GM23338 (cell line): ENCODE data around the gene HCAR1. TPM values are rescaled to one million over a fixed set of nuclear protein-coding genes. Genes with fewer than 3 reads are reported as not detected.
"Not testable (repeated sequence)": the region's sequence is repeated elsewhere in the genome, so short reads cannot be mapped to it uniquely, and the experiment has no call there.

Experiments used
- ATAC-seq: fragments of 200-7000 bp; cut with Tn5 transposase; 3 replicates; pipeline ENCODE4 v1.9.1; 2020
- DNase-seq: peaks from one replicate; pipeline ENCODE4 v3.0.0-alpha.2; 2015; ENCODE audit warnings: low spot score
- H2AFZ ChIP-seq: fragments of 200-600 bp; sonication (generic); 2 replicates; pipeline ENCODE4 v1.8.0; 2016; ENCODE audit warnings: antibody characterized with exemption, mild to moderate bottlenecking, moderate library complexity
- H3F3A ChIP-seq: fragments of 200-600 bp; sonication (generic); replicated peaks from 2 replicates; pipeline ENCODE4 v1.8.0; 2017; ENCODE audit warnings: antibody characterized with exemption, mixed run types, low read depth
- H3K27ac ChIP-seq: fragments of 200-600 bp; sonication (generic); 2 replicates; pipeline ENCODE4 v1.6.1; 2016; ENCODE audit warnings: low read depth
- H3K27me3 ChIP-seq: fragments of 200-600 bp; sonication (generic); 2 replicates; pipeline ENCODE4 v1.8.0; 2016; ENCODE audit warnings: mild to moderate bottlenecking, mixed run types, moderate library complexity; ENCODE audit not compliant: insufficient read depth
- H3K36me3 ChIP-seq: fragments of 200-600 bp; sonication (generic); 2 replicates; pipeline ENCODE4 v1.8.0; 2016; ENCODE audit warnings: mild to moderate bottlenecking; ENCODE audit not compliant: insufficient read depth
- H3K4me1 ChIP-seq: fragments of 200-600 bp; sonication (generic); 2 replicates; pipeline ENCODE4 v1.8.0; 2016; ENCODE audit warnings: mild to moderate bottlenecking, moderate library complexity; ENCODE audit not compliant: insufficient read depth
- H3K4me2 ChIP-seq: fragments of 200-600 bp; sonication (generic); 2 replicates; pipeline ENCODE4 v1.7.1; 2017; ENCODE audit warnings: mixed run types
- H3K4me3 ChIP-seq: fragments of 200-600 bp; sonication (generic); 2 replicates; pipeline ENCODE4 v1.6.1; 2016; ENCODE audit warnings: mixed run types
- H3K79me2 ChIP-seq: fragments of 200-600 bp; sonication (generic); replicated peaks from 2 replicates; pipeline ENCODE4 v1.8.0; 2017; ENCODE audit warnings: mild to moderate bottlenecking; ENCODE audit not compliant: insufficient read depth
- H3K9me2 ChIP-seq: fragments of 200-600 bp; sonication (generic); 2 replicates; pipeline ENCODE4 v1.8.0; 2017; ENCODE audit not compliant: insufficient read depth
- H4K20me1 ChIP-seq: fragments of 200-600 bp; sonication (generic); replicated peaks from 2 replicates; pipeline ENCODE4 v1.8.0; 2017; ENCODE audit warnings: mild to moderate bottlenecking; ENCODE audit not compliant: insufficient read depth
- H3K27ac Mint-ChIP-seq: 2 replicates; pipeline ENCODE4 v1.8.0; 2020; ENCODE audit warnings: inconsistent platforms, mild to moderate bottlenecking, moderate library complexity, mixed read lengths
- H3K27me3 Mint-ChIP-seq: 3 replicates; pipeline ENCODE4 v1.8.0; 2022; ENCODE audit warnings: low read depth, mild to moderate bottlenecking, moderate library complexity, mixed read lengths, inconsistent platforms; ENCODE audit not compliant: insufficient read depth, poor library complexity
- H3K36me3 Mint-ChIP-seq: 3 replicates; pipeline ENCODE4 v1.8.0; 2021; ENCODE audit warnings: low read depth, mild to moderate bottlenecking, inconsistent platforms, moderate library complexity, mixed read lengths
- H3K4me1 Mint-ChIP-seq: 3 replicates; pipeline ENCODE4 v1.8.0; 2020; ENCODE audit warnings: mild to moderate bottlenecking, inconsistent platforms, mixed read lengths
- H3K4me3 Mint-ChIP-seq: 3 replicates; pipeline ENCODE4 v1.8.0; 2021; ENCODE audit warnings: moderate library complexity, mild to moderate bottlenecking, inconsistent platforms, mixed read lengths
- H3K9me3 Mint-ChIP-seq: 3 replicates; pipeline ENCODE4 v1.8.0; 2020; ENCODE audit warnings: moderate library complexity, mild to moderate bottlenecking, inconsistent platforms, mixed read lengths
- EZH2 ChIP-seq: fragments of 200-600 bp; sonication (generic); IDR thresholded peaks from one replicate; pipeline ENCODE4 v1.8.0; 2017; ENCODE audit warnings: antibody characterized with exemption, mild to moderate bottlenecking, low read depth; ENCODE audit not compliant: unreplicated experiment
- EZH2phosphoT487 ChIP-seq: fragments of 200-600 bp; sonication (generic); IDR thresholded peaks from one replicate; pipeline ENCODE4 v1.8.1; 2018; ENCODE audit warnings: antibody characterized with exemption; ENCODE audit not compliant: unreplicated experiment
- JUNB ChIP-seq: IDR thresholded peaks from one replicate; pipeline ENCODE4 v1.6.1; 2016; ENCODE audit warnings: antibody characterized with exemption; ENCODE audit not compliant: unreplicated experiment
- NANOG ChIP-seq: IDR thresholded peaks from 2 replicates; pipeline ENCODE4 v1.6.1; 2016; ENCODE audit warnings: antibody characterized with exemption, borderline replicate concordance
- POLR2AphosphoS5 ChIP-seq: IDR thresholded peaks from 2 replicates; pipeline ENCODE4 v1.6.1; 2016; ENCODE audit warnings: antibody characterized with exemption, low read depth
- STAT1 ChIP-seq: IDR thresholded peaks from one replicate; pipeline ENCODE4 v1.6.1; 2016; ENCODE audit warnings: antibody characterized with exemption; ENCODE audit not compliant: unreplicated experiment
- ZNF114 ChIP-seq: fragments of 250-450 bp; sonication (Bioruptor Pico); IDR thresholded peaks from 2 replicates; pipeline ENCODE4 v1.5.0; 2020; ENCODE audit warnings: mild to moderate bottlenecking, moderate library complexity
- polyA plus RNA-seq: library from polyadenylated mRNA; unstranded; fragments of >200 nt; fragmentation: Nextera tagmentation; extraction: Ambion mirVana; gene quantifications from 2 replicates; pipeline ENCODE4 v1.2.1, GENCODE V29; 2016
- total RNA-seq: library from RNA; depleted of rRNA; stranded (reverse); fragments of >200 nt; shearing (Covaris generic); gene quantifications from 2 replicates; pipeline ENCODE4 v1.2.3, GENCODE V29; 2014
- TF ChIP-seq, protein P1 (sequence below): fragments of 250-450 bp; sonication (Bioruptor Pico); IDR thresholded peaks from 2 replicates; pipeline ENCODE4 v1.5.0; 2020; ENCODE audit warnings: mild to moderate bottlenecking, moderate library complexity
- TF ChIP-seq, protein P2 (sequence below): IDR thresholded peaks from one replicate; pipeline ENCODE4 v1.6.1; 2018; ENCODE audit warnings: antibody characterized with exemption; ENCODE audit not compliant: unreplicated experiment
- TF ChIP-seq, protein P3 (sequence below): IDR thresholded peaks from 2 replicates; pipeline ENCODE4 v1.6.1; 2016; ENCODE audit warnings: antibody characterized with exemption
- TF ChIP-seq, protein P4 (sequence below), 2 experiments: fragments of 200-600 bp in 1 of 2; sonication (generic) in 1 of 2; conservative IDR thresholded peaks; 2 replicates each; pipeline versions ENCODE4 v1.5.1 to v1.6.1; 2016 to 2017; ENCODE audit warnings: antibody characterized with exemption in 2 of 2, low read depth in 2 of 2, mild to moderate bottlenecking in 2 of 2, moderate library complexity in 1 of 2

Gene HCAR1
- total and polyA plus RNA-seq, 2 experiments from 2014 or later: 0.17 TPM; not detected in 1

DNA sequence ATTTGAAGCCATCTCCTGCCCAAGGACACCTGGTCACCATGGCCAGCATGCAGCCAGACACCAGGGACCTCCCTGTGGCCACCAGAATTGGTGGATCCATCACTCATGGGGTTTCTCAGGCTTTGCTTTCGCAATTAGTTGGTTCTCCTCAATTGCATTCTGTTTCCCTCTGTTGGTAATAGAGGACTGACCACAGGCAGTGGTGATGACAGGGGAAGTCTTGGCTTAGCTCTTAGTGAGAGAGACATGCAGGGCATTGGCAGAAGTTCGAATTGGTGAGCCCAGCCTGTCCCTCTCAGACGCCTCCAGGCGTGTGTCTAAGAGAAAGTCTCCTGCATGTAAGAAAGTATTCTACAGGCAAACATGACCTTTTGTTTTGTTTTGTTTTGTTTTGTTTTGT, 48.8 kb downstream of the HCAR1 start:
- Histone ChIP-seq H3K4me2 (no peak overlapping the region), H3F3A (no peaks in the 10 kb centered on the region), H3K4me3 (no peak overlapping the region), H3K79me2 (no peaks in the 10 kb centered on the region), H3K27me3 (no peaks in the 10 kb centered on the region), H3K36me3 (no peaks in the 10 kb centered on the region), H2AFZ (no peak overlapping the region), H3K9me2 (no peaks in the 10 kb centered on the region), H3K27ac (no peak overlapping the region), H4K20me1 (no peaks in the 10 kb centered on the region), H3K4me1 (no peaks in the 10 kb centered on the region)
- no peaks in the 10 kb centered on the region for H3K4me1 Mint-ChIP-seq
- DNase-seq: no peak
- H3K4me3 Mint-ChIP-seq: no peak overlapping the region
- no peak overlapping the region for H3K27ac Mint-ChIP-seq
- H3K36me3 Mint-ChIP-seq: peaks cover 4% of the 10 kb centered on the region; the same call in 1 of the 3 replicates
- H3K27me3 Mint-ChIP-seq: peaks cover 7% of the 10 kb centered on the region
- ATAC-seq: no peak
- TF ChIP-seq EZH2 (no peak), ZNF114 (CRISPR knock-in tag) (no peak), EZH2phosphoT487 (no peak), JUNB (no peak), POLR2AphosphoS5 (no peak), STAT1 (no peak), NANOG (no peak)
- TF ChIP-seq, protein P1, sequence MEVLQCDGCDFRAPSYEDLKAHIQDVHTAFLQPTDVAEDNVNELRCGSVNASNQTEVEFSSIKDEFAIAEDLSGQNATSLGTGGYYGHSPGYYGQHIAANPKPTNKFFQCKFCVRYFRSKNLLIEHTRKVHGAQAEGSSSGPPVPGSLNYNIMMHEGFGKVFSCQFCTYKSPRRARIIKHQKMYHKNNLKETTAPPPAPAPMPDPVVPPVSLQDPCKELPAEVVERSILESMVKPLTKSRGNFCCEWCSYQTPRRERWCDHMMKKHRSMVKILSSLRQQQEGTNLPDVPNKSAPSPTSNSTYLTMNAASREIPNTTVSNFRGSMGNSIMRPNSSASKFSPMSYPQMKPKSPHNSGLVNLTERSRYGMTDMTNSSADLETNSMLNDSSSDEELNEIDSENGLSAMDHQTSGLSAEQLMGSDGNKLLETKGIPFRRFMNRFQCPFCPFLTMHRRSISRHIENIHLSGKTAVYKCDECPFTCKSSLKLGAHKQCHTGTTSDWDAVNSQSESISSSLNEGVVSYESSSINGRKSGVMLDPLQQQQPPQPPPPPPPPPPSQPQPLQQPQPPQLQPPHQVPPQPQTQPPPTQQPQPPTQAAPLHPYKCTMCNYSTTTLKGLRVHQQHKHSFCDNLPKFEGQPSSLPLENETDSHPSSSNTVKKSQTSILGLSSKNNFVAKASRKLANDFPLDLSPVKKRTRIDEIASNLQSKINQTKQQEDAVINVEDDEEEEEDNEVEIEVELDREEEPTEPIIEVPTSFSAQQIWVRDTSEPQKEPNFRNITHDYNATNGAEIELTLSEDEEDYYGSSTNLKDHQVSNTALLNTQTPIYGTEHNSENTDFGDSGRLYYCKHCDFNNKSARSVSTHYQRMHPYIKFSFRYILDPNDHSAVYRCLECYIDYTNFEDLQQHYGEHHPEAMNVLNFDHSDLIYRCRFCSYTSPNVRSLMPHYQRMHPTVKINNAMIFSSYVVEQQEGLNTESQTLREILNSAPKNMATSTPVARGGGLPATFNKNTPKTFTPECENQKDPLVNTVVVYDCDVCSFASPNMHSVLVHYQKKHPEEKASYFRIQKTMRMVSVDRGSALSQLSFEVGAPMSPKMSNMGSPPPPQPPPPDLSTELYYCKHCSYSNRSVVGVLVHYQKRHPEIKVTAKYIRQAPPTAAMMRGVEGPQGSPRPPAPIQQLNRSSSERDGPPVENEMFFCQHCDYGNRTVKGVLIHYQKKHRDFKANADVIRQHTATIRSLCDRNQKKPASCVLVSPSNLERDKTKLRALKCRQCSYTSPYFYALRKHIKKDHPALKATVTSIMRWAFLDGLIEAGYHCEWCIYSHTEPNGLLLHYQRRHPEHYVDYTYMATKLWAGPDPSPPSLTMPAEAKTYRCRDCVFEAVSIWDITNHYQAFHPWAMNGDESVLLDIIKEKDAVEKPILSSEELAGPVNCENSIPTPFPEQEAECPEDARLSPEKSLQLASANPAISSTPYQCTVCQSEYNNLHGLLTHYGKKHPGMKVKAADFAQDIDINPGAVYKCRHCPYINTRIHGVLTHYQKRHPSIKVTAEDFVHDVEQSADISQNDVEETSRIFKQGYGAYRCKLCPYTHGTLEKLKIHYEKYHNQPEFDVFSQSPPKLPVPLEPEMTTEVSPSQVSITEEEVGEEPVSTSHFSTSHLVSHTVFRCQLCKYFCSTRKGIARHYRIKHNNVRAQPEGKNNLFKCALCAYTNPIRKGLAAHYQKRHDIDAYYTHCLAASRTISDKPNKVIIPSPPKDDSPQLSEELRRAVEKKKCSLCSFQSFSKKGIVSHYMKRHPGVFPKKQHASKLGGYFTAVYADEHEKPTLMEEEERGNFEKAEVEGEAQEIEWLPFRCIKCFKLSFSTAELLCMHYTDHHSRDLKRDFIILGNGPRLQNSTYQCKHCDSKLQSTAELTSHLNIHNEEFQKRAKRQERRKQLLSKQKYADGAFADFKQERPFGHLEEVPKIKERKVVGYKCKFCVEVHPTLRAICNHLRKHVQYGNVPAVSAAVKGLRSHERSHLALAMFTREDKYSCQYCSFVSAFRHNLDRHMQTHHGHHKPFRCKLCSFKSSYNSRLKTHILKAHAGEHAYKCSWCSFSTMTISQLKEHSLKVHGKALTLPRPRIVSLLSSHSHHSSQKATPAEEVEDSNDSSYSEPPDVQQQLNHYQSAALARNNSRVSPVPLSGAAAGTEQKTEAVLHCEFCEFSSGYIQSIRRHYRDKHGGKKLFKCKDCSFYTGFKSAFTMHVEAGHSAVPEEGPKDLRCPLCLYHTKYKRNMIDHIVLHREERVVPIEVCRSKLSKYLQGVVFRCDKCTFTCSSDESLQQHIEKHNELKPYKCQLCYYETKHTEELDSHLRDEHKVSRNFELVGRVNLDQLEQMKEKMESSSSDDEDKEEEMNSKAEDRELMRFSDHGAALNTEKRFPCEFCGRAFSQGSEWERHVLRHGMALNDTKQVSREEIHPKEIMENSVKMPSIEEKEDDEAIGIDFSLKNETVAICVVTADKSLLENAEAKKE (CRISPR knock-in tag): no peak
- TF ChIP-seq, protein P2, sequence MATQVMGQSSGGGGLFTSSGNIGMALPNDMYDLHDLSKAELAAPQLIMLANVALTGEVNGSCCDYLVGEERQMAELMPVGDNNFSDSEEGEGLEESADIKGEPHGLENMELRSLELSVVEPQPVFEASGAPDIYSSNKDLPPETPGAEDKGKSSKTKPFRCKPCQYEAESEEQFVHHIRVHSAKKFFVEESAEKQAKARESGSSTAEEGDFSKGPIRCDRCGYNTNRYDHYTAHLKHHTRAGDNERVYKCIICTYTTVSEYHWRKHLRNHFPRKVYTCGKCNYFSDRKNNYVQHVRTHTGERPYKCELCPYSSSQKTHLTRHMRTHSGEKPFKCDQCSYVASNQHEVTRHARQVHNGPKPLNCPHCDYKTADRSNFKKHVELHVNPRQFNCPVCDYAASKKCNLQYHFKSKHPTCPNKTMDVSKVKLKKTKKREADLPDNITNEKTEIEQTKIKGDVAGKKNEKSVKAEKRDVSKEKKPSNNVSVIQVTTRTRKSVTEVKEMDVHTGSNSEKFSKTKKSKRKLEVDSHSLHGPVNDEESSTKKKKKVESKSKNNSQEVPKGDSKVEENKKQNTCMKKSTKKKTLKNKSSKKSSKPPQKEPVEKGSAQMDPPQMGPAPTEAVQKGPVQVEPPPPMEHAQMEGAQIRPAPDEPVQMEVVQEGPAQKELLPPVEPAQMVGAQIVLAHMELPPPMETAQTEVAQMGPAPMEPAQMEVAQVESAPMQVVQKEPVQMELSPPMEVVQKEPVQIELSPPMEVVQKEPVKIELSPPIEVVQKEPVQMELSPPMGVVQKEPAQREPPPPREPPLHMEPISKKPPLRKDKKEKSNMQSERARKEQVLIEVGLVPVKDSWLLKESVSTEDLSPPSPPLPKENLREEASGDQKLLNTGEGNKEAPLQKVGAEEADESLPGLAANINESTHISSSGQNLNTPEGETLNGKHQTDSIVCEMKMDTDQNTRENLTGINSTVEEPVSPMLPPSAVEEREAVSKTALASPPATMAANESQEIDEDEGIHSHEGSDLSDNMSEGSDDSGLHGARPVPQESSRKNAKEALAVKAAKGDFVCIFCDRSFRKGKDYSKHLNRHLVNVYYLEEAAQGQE: no peak
- TF ChIP-seq, protein P3, sequence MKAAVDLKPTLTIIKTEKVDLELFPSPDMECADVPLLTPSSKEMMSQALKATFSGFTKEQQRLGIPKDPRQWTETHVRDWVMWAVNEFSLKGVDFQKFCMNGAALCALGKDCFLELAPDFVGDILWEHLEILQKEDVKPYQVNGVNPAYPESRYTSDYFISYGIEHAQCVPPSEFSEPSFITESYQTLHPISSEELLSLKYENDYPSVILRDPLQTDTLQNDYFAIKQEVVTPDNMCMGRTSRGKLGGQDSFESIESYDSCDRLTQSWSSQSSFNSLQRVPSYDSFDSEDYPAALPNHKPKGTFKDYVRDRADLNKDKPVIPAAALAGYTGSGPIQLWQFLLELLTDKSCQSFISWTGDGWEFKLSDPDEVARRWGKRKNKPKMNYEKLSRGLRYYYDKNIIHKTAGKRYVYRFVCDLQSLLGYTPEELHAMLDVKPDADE: no peak
- TF ChIP-seq, protein P4, sequence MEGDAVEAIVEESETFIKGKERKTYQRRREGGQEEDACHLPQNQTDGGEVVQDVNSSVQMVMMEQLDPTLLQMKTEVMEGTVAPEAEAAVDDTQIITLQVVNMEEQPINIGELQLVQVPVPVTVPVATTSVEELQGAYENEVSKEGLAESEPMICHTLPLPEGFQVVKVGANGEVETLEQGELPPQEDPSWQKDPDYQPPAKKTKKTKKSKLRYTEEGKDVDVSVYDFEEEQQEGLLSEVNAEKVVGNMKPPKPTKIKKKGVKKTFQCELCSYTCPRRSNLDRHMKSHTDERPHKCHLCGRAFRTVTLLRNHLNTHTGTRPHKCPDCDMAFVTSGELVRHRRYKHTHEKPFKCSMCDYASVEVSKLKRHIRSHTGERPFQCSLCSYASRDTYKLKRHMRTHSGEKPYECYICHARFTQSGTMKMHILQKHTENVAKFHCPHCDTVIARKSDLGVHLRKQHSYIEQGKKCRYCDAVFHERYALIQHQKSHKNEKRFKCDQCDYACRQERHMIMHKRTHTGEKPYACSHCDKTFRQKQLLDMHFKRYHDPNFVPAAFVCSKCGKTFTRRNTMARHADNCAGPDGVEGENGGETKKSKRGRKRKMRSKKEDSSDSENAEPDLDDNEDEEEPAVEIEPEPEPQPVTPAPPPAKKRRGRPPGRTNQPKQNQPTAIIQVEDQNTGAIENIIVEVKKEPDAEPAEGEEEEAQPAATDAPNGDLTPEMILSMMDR (conservative IDR thresholded peaks at IDR 0.05; ENCODE audit: low read depth in 2 of 2): no peak
- peaks cover 4% of the 10 kb centered on the region; the same call in 1 of the 3 replicates for H3K9me3 Mint-ChIP-seq

DNA sequence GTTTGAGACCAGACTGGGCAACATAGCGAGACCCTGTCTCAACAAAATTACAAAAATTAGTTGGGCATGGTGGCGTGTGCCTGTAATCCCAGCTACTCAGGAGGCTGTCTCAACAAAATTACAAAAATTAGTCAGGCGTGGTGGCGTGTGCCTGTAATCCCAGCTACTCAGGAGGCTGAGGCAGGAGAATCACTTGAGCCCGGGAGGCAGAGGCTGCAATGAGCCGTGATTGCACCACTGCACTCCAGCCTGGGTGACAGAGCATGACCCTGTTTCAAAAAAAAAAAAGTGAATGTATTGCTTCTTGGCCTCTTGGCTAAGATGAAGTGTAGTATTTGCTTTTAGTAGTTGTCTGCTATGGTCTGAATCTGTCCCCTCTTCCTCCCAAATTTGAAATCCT, 49.7 kb downstream of the HCAR1 start:
- H3K4me1 ChIP-seq, H3K9me2 ChIP-seq, H3K27me3 ChIP-seq, DNase-seq, ATAC-seq, H2AFZ ChIP-seq, H3K4me2 ChIP-seq, H3K27ac Mint-ChIP-seq, H3K27me3 Mint-ChIP-seq, H3K79me2 ChIP-seq, H3K27ac ChIP-seq, H3K9me3 Mint-ChIP-seq, H3K4me1 Mint-ChIP-seq, H3K4me3 ChIP-seq, H3K4me3 Mint-ChIP-seq, H3F3A ChIP-seq, H4K20me1 ChIP-seq, H3K36me3 Mint-ChIP-seq, H3K36me3 ChIP-seq: not testable (repeated sequence)
